Epithelial cell of proximal tubule (primary cell): ENCODE results near the gene DENND1A. TPM values are rescaled to one million over a fixed set of nuclear protein-coding genes. Genes with fewer than 3 reads are reported as not detected.

ENCODE experiments used
- DNase-seq: peaks from one replicate; pipeline ENCODE4 v3.0.0-alpha.2; 2011; ENCODE audit warnings: low read depth
- H3K4me3 ChIP-seq: 2 replicates; pipeline ENCODE4 v1.5.1; 2011; ENCODE audit warnings: low read depth, mild to moderate bottlenecking, low read length
- total RNA-seq: library from RNA; depleted of rRNA; stranded (reverse); fragments of >200 nt; gene quantifications from 2 replicates; pipeline ENCODE4 v1.2.3, GENCODE V29; 2015
- TF ChIP-seq, protein P1 (sequence below): conservative IDR thresholded peaks from 2 replicates; pipeline ENCODE4 v1.5.1; 2012; ENCODE audit warnings: low read depth, mild to moderate bottlenecking, low read length

The DENND1A gene
- total RNA-seq, 1 donor from 2014 or later = 26.6 TPM

DNA sequence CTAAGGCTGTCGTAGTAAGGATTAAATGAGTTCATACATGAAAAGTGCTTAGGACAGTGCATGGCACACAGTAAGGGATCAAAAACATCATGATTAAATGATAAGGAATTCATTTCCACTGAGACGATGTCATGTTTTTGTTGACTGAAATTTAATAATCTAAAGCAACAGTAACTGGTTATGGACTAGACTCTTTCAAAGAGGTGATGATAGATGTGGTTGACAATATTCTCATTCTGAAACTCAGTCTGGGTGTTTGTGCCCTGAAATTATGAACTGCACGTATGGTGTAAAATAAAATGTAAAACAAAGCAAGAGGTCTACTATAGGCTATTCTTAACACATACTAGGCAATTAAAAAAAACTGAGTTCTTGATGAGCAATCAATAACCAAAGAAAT, 280.0 kb downstream of the DENND1A start:
- DNase-seq = no peak
- TF ChIP-seq, protein P1, sequence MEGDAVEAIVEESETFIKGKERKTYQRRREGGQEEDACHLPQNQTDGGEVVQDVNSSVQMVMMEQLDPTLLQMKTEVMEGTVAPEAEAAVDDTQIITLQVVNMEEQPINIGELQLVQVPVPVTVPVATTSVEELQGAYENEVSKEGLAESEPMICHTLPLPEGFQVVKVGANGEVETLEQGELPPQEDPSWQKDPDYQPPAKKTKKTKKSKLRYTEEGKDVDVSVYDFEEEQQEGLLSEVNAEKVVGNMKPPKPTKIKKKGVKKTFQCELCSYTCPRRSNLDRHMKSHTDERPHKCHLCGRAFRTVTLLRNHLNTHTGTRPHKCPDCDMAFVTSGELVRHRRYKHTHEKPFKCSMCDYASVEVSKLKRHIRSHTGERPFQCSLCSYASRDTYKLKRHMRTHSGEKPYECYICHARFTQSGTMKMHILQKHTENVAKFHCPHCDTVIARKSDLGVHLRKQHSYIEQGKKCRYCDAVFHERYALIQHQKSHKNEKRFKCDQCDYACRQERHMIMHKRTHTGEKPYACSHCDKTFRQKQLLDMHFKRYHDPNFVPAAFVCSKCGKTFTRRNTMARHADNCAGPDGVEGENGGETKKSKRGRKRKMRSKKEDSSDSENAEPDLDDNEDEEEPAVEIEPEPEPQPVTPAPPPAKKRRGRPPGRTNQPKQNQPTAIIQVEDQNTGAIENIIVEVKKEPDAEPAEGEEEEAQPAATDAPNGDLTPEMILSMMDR = no peak
- no peak overlapping the region for H3K4me3 ChIP-seq

DNA sequence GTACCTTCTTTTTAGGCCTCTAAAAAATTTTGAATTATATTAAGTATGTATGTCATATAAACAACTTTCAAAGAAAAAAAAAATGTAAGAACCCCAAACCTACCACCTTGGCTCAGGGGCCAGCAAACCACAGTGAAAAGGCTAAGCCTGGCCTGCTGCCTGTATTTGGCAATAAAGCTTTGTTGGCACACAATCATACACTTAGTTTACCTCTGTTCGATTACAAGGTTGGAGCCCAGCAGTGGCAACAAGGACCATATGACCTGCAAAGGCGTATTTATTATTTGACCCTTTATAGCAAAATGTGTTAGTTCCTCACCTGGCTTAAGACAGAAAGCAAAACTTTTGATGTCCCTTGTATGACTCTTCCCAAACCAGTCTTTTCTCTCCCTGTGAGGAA, 282.8 kb downstream of the DENND1A start:
- H3K4me3 ChIP-seq = no peak overlapping the region
- DNase-seq = no peak
- TF ChIP-seq, protein P1 = no peak

GRCh38 chr9:123645762-123646161, 284.2 kb downstream of the DENND1A start:
- no peak overlapping the region for H3K4me3 ChIP-seq
- no peak for DNase-seq
- TF ChIP-seq, protein P1 = no peak

DNA sequence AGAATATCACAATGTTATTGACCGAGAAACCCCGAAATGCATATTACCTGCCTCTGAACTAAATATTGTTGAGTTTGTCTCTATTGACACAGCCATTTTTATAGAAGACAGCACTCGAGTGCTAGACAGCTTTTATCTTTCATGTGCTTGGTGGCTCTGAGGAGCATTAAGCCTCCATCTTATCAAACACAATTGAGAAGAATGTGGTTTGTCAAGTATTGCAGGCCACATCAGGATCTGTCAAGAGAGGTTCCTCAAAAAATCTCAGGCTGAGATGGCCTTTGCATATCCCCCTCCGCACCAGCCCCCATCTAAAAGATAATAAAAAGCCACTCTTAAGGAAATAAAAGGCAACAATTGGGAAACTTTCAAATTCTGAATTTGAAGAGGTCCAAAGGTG, 284.8 kb downstream of the DENND1A start:
- no peak for DNase-seq
- H3K4me3 ChIP-seq = no peak overlapping the region
- TF ChIP-seq, protein P1 = no peak

DNA sequence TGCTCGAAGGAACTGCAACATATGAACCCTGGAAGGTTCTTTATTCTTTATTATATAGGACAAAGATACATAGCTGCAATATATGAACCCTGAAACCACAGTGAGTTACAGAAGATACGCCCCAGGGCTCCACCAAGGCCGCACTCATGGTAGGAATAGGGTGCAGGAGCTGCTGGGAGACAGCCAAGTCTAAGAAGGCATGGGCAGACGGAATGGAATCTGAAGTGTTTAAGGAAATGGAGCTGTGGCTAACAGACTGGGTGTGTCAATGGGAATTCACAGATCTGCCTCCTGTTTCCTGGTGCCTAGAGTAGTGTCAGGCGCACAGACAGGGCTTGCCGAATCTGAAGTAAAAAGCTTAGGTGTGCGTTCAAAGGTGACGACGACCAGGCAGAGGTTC, 286.4 kb downstream of the DENND1A start:
- TF ChIP-seq, protein P1 = no peak
- no peak overlapping the region for H3K4me3 ChIP-seq
- no peak for DNase-seq

- no peak overlapping the region for H3K4me3 ChIP-seq
- TF ChIP-seq, protein P1 = no peak
- no peak for DNase-seq
These were observed 287.3 kb downstream of the DENND1A start for GRCh38 chr9:123642291-123643278.
